HepG2 (cell line): Measurements from ENCODE around the gene CAMK1. TPM values are rescaled to one million over a fixed set of nuclear protein-coding genes. Genes with fewer than 3 reads are reported as not detected.

Source experiments
- CREB1 ChIP-seq, 2 experiments: fragments of 450-650 bp in 1 of 2; IDR thresholded peaks; 2 replicates each; pipeline ENCODE4 v1.6.1; 2016 to 2017; ENCODE audit warnings: control low read depth in 1 of 2, mild to moderate bottlenecking in 1 of 2, missing compliant biosample characterization in 1 of 2, missing genetic modification characterization in 1 of 2
- MXD4 ChIP-seq: IDR thresholded peaks from 2 replicates; pipeline ENCODE4 v1.6.1; 2016; ENCODE audit warnings: mild to moderate bottlenecking, missing biosample characterization, missing genetic modification reagents
- PHF21A ChIP-seq: sonication (generic); formaldehyde crosslinking; IDR thresholded peaks from 2 replicates; pipeline ENCODE4 v1.5.0; 2020; ENCODE audit warnings: mild to moderate bottlenecking, missing genetic modification reagents
- RNF2 ChIP-seq: fragments of 450-650 bp; conservative IDR thresholded peaks from 2 replicates; pipeline ENCODE4 v1.6.1; 2016; ENCODE audit warnings: low read depth
- SKI ChIP-seq: fragments of 450-650 bp; IDR thresholded peaks from one replicate; pipeline ENCODE4 v1.6.1; 2018; ENCODE audit warnings: mild to moderate bottlenecking; ENCODE audit not compliant: partially characterized antibody
- SRSF4 ChIP-seq: fragments of 200-400 bp; formaldehyde crosslinking; IDR thresholded peaks from one replicate; pipeline ENCODE4 v1.6.1; 2018; ENCODE audit warnings: mild to moderate bottlenecking, low read depth, low read length, moderate library complexity; ENCODE audit not compliant: poor library complexity, severe bottlenecking
- ZNF138 ChIP-seq: sonication (generic); formaldehyde crosslinking; IDR thresholded peaks from 2 replicates; pipeline ENCODE4 v1.5.0; 2020; ENCODE audit warnings: mild to moderate bottlenecking, low read depth, missing genetic modification reagents
- ZNF143 ChIP-seq: sonication (generic); formaldehyde crosslinking; IDR thresholded peaks from 2 replicates; pipeline ENCODE4 v1.4.0; 2020; ENCODE audit warnings: missing genetic modification reagents
- ZNF589 ChIP-seq: sonication (generic); formaldehyde crosslinking; conservative IDR thresholded peaks from 2 replicates; pipeline ENCODE4 v1.8.0; 2022; ENCODE audit warnings: mild to moderate bottlenecking, moderate library complexity, missing genetic modification reagents
- polyA plus RNA-seq, 8 experiments: library from polyadenylated mRNA; depleted of rRNA in 3 of 8; stranded (reverse) in 7 of 8; unstranded in 1 of 8; fragments of >200 nt; fragmentation: Illumina TruSeq in 4 of 8; extraction: Trizol in 4 of 8; gene quantifications; 2 replicates each; pipeline versions ENCODE4 v1.2.1 to v1.2.3, GENCODE V29; 2011 to 2016; ENCODE audit warnings: low read depth in 4 of 8, missing spikeins in 1 of 8, mixed read lengths in 1 of 8; ENCODE audit not compliant: insufficient read depth in 1 of 8
- total RNA-seq, 5 experiments: library from RNA; depleted of rRNA; stranded (reverse); fragments of >200 nt; fragmentation: Illumina TruSeq; extraction: Trizol; gene quantifications; 2 replicates each; pipeline ENCODE4 v1.2.3, GENCODE V29; 2016; ENCODE audit warnings: low read depth in 1 of 5
- TF ChIP-seq, protein P1 (sequence below): IDR thresholded peaks from 2 replicates; pipeline ENCODE4 v1.6.1; 2018; ENCODE audit warnings: missing genetic modification reagents
- TF ChIP-seq, protein P2 (sequence below): sonication (generic); formaldehyde crosslinking; IDR thresholded peaks from 2 replicates; pipeline ENCODE4 v1.4.0; 2020; ENCODE audit warnings: missing genetic modification reagents
- TF ChIP-seq, protein P3 (sequence below): sonication (generic); formaldehyde crosslinking; conservative IDR thresholded peaks from 2 replicates; pipeline ENCODE4 v1.4.0; 2020; ENCODE audit warnings: missing genetic modification reagents
- TF ChIP-seq, protein P4 (sequence below): sonication (generic); formaldehyde crosslinking; IDR thresholded peaks from 2 replicates; pipeline ENCODE4 v1.4.0; 2020; ENCODE audit warnings: mild to moderate bottlenecking, missing genetic modification reagents

CAMK1 gene
- total and polyA plus RNA-seq, 2 of the 13 experiments (the other 11 are each of a cell fraction or from before 2014, with no cell fraction given), result 26.4 to 53.3 TPM

DNA sequence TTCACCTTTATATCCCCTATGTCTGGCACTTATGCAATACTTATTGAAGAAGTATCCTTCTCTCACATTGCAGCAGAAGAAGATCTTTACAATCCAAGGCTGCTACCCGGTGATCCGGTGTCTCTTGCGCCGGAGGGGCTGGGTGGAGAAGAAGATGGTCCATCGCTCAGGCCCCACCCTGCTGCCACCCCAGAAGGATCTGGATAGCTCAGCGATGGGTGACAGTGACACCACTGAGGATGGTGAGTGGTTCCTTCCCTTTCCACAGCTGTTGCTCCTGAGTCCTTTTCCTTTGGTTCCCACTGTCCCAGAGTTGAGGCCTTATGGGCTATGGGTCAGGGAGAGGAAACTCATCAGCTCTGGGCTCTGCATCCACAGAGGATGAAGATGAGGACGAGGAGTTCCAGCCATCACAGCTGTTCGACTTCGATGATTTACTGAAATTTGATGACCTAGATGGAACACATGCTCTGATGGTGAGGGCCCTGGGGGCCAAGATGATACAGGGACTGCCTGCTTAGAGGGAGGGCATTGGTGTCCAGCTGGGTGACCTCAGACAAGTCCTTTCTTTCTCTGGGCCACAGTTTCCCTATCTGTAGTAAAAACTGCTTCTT lies 43.2 kb upstream of the CAMK1 start (continued):
- TF ChIP-seq SRSF4 (no peak), RNF2 (no peak), ZNF138 (CRISPR knock-in tag) (no peak), ZNF143 (CRISPR knock-in tag) (no peak), SKI (no peak), MXD4 (CRISPR knock-in tag) (no peak), CREB1 (IDR thresholded peaks at IDR 0.05) (no peak), CREB1 (CRISPR knock-in tag; IDR thresholded peaks at IDR 0.05) (no peak), PHF21A (no peak), ZNF589 (CRISPR knock-in tag) (no peak)
- TF ChIP-seq, protein P1, sequence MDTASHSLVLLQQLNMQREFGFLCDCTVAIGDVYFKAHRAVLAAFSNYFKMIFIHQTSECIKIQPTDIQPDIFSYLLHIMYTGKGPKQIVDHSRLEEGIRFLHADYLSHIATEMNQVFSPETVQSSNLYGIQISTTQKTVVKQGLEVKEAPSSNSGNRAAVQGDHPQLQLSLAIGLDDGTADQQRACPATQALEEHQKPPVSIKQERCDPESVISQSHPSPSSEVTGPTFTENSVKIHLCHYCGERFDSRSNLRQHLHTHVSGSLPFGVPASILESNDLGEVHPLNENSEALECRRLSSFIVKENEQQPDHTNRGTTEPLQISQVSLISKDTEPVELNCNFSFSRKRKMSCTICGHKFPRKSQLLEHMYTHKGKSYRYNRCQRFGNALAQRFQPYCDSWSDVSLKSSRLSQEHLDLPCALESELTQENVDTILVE (CRISPR knock-in tag), result no peak
- TF ChIP-seq, protein P2, sequence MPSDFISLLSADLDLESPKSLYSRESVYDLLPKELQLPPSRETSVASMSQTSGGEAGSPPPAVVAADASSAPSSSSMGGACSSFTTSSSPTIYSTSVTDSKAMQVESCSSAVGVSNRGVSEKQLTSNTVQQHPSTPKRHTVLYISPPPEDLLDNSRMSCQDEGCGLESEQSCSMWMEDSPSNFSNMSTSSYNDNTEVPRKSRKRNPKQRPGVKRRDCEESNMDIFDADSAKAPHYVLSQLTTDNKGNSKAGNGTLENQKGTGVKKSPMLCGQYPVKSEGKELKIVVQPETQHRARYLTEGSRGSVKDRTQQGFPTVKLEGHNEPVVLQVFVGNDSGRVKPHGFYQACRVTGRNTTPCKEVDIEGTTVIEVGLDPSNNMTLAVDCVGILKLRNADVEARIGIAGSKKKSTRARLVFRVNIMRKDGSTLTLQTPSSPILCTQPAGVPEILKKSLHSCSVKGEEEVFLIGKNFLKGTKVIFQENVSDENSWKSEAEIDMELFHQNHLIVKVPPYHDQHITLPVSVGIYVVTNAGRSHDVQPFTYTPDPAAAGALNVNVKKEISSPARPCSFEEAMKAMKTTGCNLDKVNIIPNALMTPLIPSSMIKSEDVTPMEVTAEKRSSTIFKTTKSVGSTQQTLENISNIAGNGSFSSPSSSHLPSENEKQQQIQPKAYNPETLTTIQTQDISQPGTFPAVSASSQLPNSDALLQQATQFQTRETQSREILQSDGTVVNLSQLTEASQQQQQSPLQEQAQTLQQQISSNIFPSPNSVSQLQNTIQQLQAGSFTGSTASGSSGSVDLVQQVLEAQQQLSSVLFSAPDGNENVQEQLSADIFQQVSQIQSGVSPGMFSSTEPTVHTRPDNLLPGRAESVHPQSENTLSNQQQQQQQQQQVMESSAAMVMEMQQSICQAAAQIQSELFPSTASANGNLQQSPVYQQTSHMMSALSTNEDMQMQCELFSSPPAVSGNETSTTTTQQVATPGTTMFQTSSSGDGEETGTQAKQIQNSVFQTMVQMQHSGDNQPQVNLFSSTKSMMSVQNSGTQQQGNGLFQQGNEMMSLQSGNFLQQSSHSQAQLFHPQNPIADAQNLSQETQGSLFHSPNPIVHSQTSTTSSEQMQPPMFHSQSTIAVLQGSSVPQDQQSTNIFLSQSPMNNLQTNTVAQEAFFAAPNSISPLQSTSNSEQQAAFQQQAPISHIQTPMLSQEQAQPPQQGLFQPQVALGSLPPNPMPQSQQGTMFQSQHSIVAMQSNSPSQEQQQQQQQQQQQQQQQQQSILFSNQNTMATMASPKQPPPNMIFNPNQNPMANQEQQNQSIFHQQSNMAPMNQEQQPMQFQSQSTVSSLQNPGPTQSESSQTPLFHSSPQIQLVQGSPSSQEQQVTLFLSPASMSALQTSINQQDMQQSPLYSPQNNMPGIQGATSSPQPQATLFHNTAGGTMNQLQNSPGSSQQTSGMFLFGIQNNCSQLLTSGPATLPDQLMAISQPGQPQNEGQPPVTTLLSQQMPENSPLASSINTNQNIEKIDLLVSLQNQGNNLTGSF (CRISPR knock-in tag), result no peak
- TF ChIP-seq, protein P3, sequence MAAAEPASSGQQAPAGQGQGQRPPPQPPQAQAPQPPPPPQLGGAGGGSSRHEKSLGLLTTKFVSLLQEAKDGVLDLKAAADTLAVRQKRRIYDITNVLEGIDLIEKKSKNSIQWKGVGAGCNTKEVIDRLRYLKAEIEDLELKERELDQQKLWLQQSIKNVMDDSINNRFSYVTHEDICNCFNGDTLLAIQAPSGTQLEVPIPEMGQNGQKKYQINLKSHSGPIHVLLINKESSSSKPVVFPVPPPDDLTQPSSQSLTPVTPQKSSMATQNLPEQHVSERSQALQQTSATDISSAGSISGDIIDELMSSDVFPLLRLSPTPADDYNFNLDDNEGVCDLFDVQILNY (CRISPR knock-in tag), result no peak
- TF ChIP-seq, protein P4, sequence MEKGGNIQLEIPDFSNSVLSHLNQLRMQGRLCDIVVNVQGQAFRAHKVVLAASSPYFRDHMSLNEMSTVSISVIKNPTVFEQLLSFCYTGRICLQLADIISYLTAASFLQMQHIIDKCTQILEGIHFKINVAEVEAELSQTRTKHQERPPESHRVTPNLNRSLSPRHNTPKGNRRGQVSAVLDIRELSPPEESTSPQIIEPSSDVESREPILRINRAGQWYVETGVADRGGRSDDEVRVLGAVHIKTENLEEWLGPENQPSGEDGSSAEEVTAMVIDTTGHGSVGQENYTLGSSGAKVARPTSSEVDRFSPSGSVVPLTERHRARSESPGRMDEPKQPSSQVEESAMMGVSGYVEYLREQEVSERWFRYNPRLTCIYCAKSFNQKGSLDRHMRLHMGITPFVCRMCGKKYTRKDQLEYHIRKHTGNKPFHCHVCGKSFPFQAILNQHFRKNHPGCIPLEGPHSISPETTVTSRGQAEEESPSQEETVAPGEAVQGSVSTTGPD, result no peak
- TF ChIP-seq, all 625 proteins: peak for 0
